H1 (cell line): ENCODE measurements around the gene GDF2. TPM values are rescaled to one million over a fixed set of nuclear protein-coding genes. Genes with fewer than 3 reads are reported as not detected.

Source experiments
- CTCF ChIA-PET: fragments of 300-600 bp; sonication (Branson Sonifier 250); formaldehyde crosslinking; loops from one replicate; lab custom pipeline; 2021; ENCODE audit not compliant: partially characterized antibody; lab: Charles Lee
- POLR2A ChIA-PET: fragments of 300-600 bp; sonication (Branson Sonifier 250); formaldehyde crosslinking; loops from one replicate; lab custom pipeline; 2021; ENCODE audit warnings: inconsistent platforms; ENCODE audit not compliant: partially characterized antibody; lab: Charles Lee
- DNase-seq, 2 experiments: peaks; one replicate each; pipeline versions ENCODE4 v3.0.0 to v3.0.0-alpha.2; 2010 to 2022; ENCODE audit warnings: low spot score in 2 of 2, low read depth in 1 of 2, mixed read lengths in 1 of 2
- FAIRE-seq: peaks from 2 replicates; lab custom pipeline; 2011; peaks lifted over from hg19 to GRCh38; lab: Jason Lieb, UNC
- H2AFZ ChIP-seq: 2 replicates; pipeline ENCODE4 v1.8.1; 2012; ENCODE audit warnings: low read length, inconsistent platforms
- H2AK5ac ChIP-seq: 2 replicates; pipeline ENCODE4 v1.6.1; 2013; ENCODE audit warnings: low read depth, low read length
- H2BK120ac ChIP-seq: replicated peaks from 2 replicates; pipeline ENCODE3; 2013; ENCODE audit warnings: low read depth, low read length, inconsistent platforms
- H2BK12ac ChIP-seq: 2 replicates; pipeline ENCODE4 v1.6.1; 2013; ENCODE audit warnings: low read depth, low read length
- H2BK15ac ChIP-seq: 2 replicates; pipeline ENCODE4 v1.6.1; 2013; ENCODE audit warnings: low read length
- H2BK20ac ChIP-seq: 2 replicates; pipeline ENCODE4 v1.6.1; 2013; ENCODE audit warnings: low read length
- H2BK5ac ChIP-seq: 2 replicates; pipeline ENCODE4 v1.6.1; 2013; ENCODE audit warnings: low read depth, low read length
- H3K14ac ChIP-seq: 2 replicates; pipeline ENCODE4 v1.6.1; 2013; ENCODE audit warnings: inconsistent platforms; ENCODE audit not compliant: insufficient read length
- H3K18ac ChIP-seq: 2 replicates; pipeline ENCODE4 v1.6.1; 2013; ENCODE audit warnings: low read length; ENCODE audit errors: extremely low read depth
- H3K23ac ChIP-seq: 2 replicates; pipeline ENCODE4 v1.6.1; 2013; ENCODE audit warnings: inconsistent platforms; ENCODE audit not compliant: insufficient read length
- H3K23me2 ChIP-seq: 2 replicates; pipeline ENCODE4 v1.6.1; 2013; ENCODE audit warnings: low read depth, low read length
- H3K27ac ChIP-seq: 2 replicates; pipeline ENCODE4 v1.6.1; 2011; ENCODE audit warnings: low read depth, low read length, inconsistent platforms
- H3K27me3 ChIP-seq, 4 experiments: replicated peaks in 1 of 4; 1 replicate in 1 of 4; 2 replicates in 3 of 4; pipeline versions ENCODE4 v1.6.1 to v1.8.1; 2011 to 2013; ENCODE audit warnings: low read length in 3 of 4, mild to moderate bottlenecking in 3 of 4, inconsistent platforms in 2 of 4, mixed read lengths in 2 of 4, moderate library complexity in 1 of 4; ENCODE audit not compliant: control insufficient read depth in 3 of 4, insufficient read depth in 3 of 4; ENCODE audit errors: extremely low read depth in 1 of 4
- H3K36me3 ChIP-seq, 4 experiments: 2 replicates each; pipeline versions ENCODE4 v1.6.1 to v1.8.1; 2011 to 2013; ENCODE audit warnings: mild to moderate bottlenecking in 4 of 4, low read length in 3 of 4, moderate library complexity in 2 of 4, control low read depth in 1 of 4, inconsistent platforms in 1 of 4; ENCODE audit not compliant: insufficient read depth in 4 of 4, control insufficient read depth in 2 of 4
- H3K4ac ChIP-seq: replicated peaks from 2 replicates; pipeline ENCODE3; 2013; ENCODE audit warnings: low read length, low read depth, mixed read lengths, inconsistent platforms; ENCODE audit not compliant: insufficient read length
- H3K4me1 ChIP-seq, 4 experiments: replicated peaks in 1 of 4; 1 replicate in 1 of 4; 2 replicates in 3 of 4; pipeline versions ENCODE4 v1.6.1 to v1.8.1; 2011 to 2013; ENCODE audit warnings: low read length in 3 of 4, inconsistent platforms in 2 of 4, mixed read lengths in 1 of 4; ENCODE audit not compliant: insufficient read depth in 4 of 4, control insufficient read depth in 3 of 4
- H3K4me2 ChIP-seq, 2 experiments: 2 replicates each; pipeline versions ENCODE4 v1.6.1 to v1.8.1; 2011 to 2013; ENCODE audit warnings: low read depth in 2 of 2, low read length in 2 of 2, control low read depth in 1 of 2, inconsistent platforms in 1 of 2, mild to moderate bottlenecking in 1 of 2; ENCODE audit not compliant: insufficient read depth in 1 of 2
- H3K4me3 ChIP-seq, 4 experiments: fragments of 200-600, 300-600 bp in 1 of 4; sonication (generic), shearing (Covaris generic), sonication (Bioruptor Twin) in 1 of 4; 2 replicates each; pipeline versions ENCODE4 v1.5.1 to v1.8.1; 2011 to 2016; ENCODE audit warnings: low read length in 4 of 4, low read depth in 3 of 4, control low read depth in 2 of 4, inconsistent platforms in 2 of 4, mild to moderate bottlenecking in 2 of 4, mixed read lengths in 1 of 4, moderate library complexity in 1 of 4; ENCODE audit not compliant: insufficient read depth in 2 of 4; ENCODE audit errors: extremely low read depth in 1 of 4
- H3K56ac ChIP-seq: replicated peaks from 2 replicates; pipeline ENCODE3; 2013; ENCODE audit warnings: low read depth, mild to moderate bottlenecking, mixed read lengths, low read length, inconsistent platforms; ENCODE audit not compliant: insufficient read length
- H3K79me1 ChIP-seq: 2 replicates; pipeline ENCODE4 v1.6.1; 2013; ENCODE audit warnings: low read depth, low read length, control low read depth
- H3K79me2 ChIP-seq, 2 experiments: 2 replicates each; pipeline versions ENCODE4 v1.6.1 to v1.8.1; 2012 to 2013; ENCODE audit warnings: low read length in 2 of 2, mild to moderate bottlenecking in 2 of 2, inconsistent platforms in 1 of 2; ENCODE audit not compliant: insufficient read depth in 2 of 2, control insufficient read depth in 1 of 2
- H3K9ac ChIP-seq, 4 experiments: replicated peaks in 1 of 4; 1 replicate in 1 of 4; 2 replicates in 3 of 4; pipeline versions ENCODE4 v1.6.1 to v1.8.1; 2011 to 2013; ENCODE audit warnings: low read depth in 3 of 4, low read length in 3 of 4, control low read depth in 2 of 4, mild to moderate bottlenecking in 2 of 4, moderate library complexity in 2 of 4, inconsistent platforms in 1 of 4; ENCODE audit errors: extremely low read depth in 1 of 4
- H3K9me3 ChIP-seq, 2 experiments: 2 replicates each; pipeline versions ENCODE4 v1.6.1 to v1.8.1; 2012 to 2013; ENCODE audit warnings: mild to moderate bottlenecking in 2 of 2, moderate library complexity in 2 of 2, control low read depth in 1 of 2, inconsistent platforms in 1 of 2, low read depth in 1 of 2, low read length in 1 of 2, mixed read lengths in 1 of 2; ENCODE audit not compliant: insufficient read depth in 2 of 2
- H4K20me1 ChIP-seq, 2 experiments: replicated peaks in 1 of 2; 2 replicates each; pipeline versions ENCODE3 to v1.8.1; 2011 to 2013; ENCODE audit warnings: inconsistent platforms in 2 of 2, low read length in 2 of 2, mild to moderate bottlenecking in 1 of 2; ENCODE audit not compliant: insufficient read depth in 2 of 2, control insufficient read depth in 1 of 2
- H4K5ac ChIP-seq: 2 replicates; pipeline ENCODE4 v1.6.1; 2013; ENCODE audit warnings: low read length, low read depth, mixed read lengths, inconsistent platforms; ENCODE audit not compliant: insufficient read length
- H4K8ac ChIP-seq: 2 replicates; pipeline ENCODE4 v1.8.0; 2013; ENCODE audit warnings: mild to moderate bottlenecking, moderate library complexity, low read length, inconsistent platforms; ENCODE audit not compliant: insufficient read depth; ENCODE audit errors: extremely low read depth
- H4K91ac ChIP-seq: replicated peaks from 2 replicates; pipeline ENCODE3; 2013; ENCODE audit warnings: low read length, mixed read lengths, inconsistent platforms; ENCODE audit not compliant: insufficient read length
- BCL11A ChIP-seq, 2 experiments: IDR thresholded peaks; one replicate each; pipeline ENCODE4 v1.6.1; 2011; ENCODE audit warnings: low read depth in 2 of 2, low read length in 2 of 2, mild to moderate bottlenecking in 2 of 2
- CBX5 ChIP-seq: fragments of 300-800, 300-1000 bp; sonication (generic); IDR thresholded peaks from 2 replicates; pipeline ENCODE4 v1.7.1; 2016; ENCODE audit warnings: antibody characterized with exemption, low read length, low read depth
- CHD1 ChIP-seq: IDR thresholded peaks from 2 replicates; pipeline ENCODE4 v1.6.1; 2012; ENCODE audit warnings: low read depth, low read length, improper control_type of control experiment
- CREB1 ChIP-seq: IDR thresholded peaks from 2 replicates; pipeline ENCODE4 v1.6.1; 2012; ENCODE audit warnings: inconsistent platforms
- EGR1 ChIP-seq: IDR thresholded peaks from 2 replicates; pipeline ENCODE4 v1.6.1; 2011; ENCODE audit warnings: low read depth, low read length, borderline replicate concordance
- EP300 ChIP-seq, 2 experiments: IDR thresholded peaks; 1 replicate in 1 of 2; 2 replicates in 1 of 2; pipeline ENCODE4 v1.6.1; 2011 to 2012; ENCODE audit warnings: low read depth in 2 of 2, low read length in 2 of 2, mild to moderate bottlenecking in 2 of 2, borderline replicate concordance in 1 of 2, inconsistent platforms in 1 of 2, moderate library complexity in 1 of 2
- NRF1 ChIP-seq: IDR thresholded peaks from 2 replicates; pipeline ENCODE4 v1.6.1; 2011; ENCODE audit warnings: mild to moderate bottlenecking, low read depth, low read length, improper control_type of control experiment
- POLR2AphosphoS5 ChIP-seq: IDR thresholded peaks from 2 replicates; pipeline ENCODE4 v1.6.1; 2011; ENCODE audit warnings: low read depth, low read length
- SRF ChIP-seq: IDR thresholded peaks from 2 replicates; pipeline ENCODE4 v1.6.1; 2011; ENCODE audit warnings: mild to moderate bottlenecking, low read depth, low read length, moderate library complexity
- TAF7 ChIP-seq: optimal IDR thresholded peaks from 2 replicates; pipeline ENCODE3; 2011; ENCODE audit warnings: low read depth, mild to moderate bottlenecking, inconsistent platforms, low read length, moderate library complexity, borderline replicate concordance
- YY1 ChIP-seq: IDR thresholded peaks from 2 replicates; pipeline ENCODE4 v1.6.1; 2011; ENCODE audit warnings: low read depth, mild to moderate bottlenecking, low read length
- WGBS, 2 experiments: shearing (Covaris generic) in 1 of 2; methylation state at CpG; one replicate each; pipeline versions ENCODE4 v1.1.6 to v1.1.7; 2013 to 2015; ENCODE audit warnings: low lambda C conversion rate in 2 of 2, mixed read lengths in 2 of 2, inconsistent platforms in 1 of 2, low coverage in 1 of 2, missing lambda C conversion rate in 1 of 2; ENCODE audit not compliant: insufficient replicate concordance in 2 of 2, insufficient coverage in 1 of 2, insufficient read length in 1 of 2; ENCODE audit errors: extremely low coverage in 1 of 2, missing lambda C conversion rate in 1 of 2; 5-methylcytosine and 5-hydroxymethylcytosine counted together
- polyA plus RNA-seq, 7 experiments: library from polyadenylated mRNA; depleted of rRNA in 3 of 7; stranded (reverse) in 5 of 7; unstranded in 2 of 7; fragments of >200 nt in 5 of 7; fragments of 200-250 nt in 2 of 7; gene quantifications; 1 replicate in 5 of 7; 2 replicates in 1 of 7; 4 replicates in 1 of 7; pipeline versions ENCODE4 v1.2.1 to v1.2.3, GENCODE V29; 2011 to 2013; ENCODE audit warnings: missing spikeins in 2 of 7, mixed read lengths in 2 of 7
- total RNA-seq: library from RNA; stranded (reverse); fragmentation: NEBNext Ultra II Directional; extraction: Animal tissue kit (Norgen Biotek cat#: 25700); gene quantifications from 2 replicates; pipeline ENCODE4 v1.2.1, GENCODE V29; 2021
- TF ChIP-seq, protein P1 (sequence below): IDR thresholded peaks from 2 replicates; pipeline ENCODE4 v1.6.1; 2012; ENCODE audit warnings: low read length, inconsistent platforms
- TF ChIP-seq, protein P2 (sequence below): IDR thresholded peaks from 2 replicates; pipeline ENCODE4 v1.6.1; 2011; ENCODE audit warnings: low read length, improper control_type of control experiment

Gene GDF2
- total and polyA plus RNA-seq, 2 of the 8 experiments (the other 6 are each of a cell fraction or from before 2014, with no cell fraction given), result not detected

DNA sequence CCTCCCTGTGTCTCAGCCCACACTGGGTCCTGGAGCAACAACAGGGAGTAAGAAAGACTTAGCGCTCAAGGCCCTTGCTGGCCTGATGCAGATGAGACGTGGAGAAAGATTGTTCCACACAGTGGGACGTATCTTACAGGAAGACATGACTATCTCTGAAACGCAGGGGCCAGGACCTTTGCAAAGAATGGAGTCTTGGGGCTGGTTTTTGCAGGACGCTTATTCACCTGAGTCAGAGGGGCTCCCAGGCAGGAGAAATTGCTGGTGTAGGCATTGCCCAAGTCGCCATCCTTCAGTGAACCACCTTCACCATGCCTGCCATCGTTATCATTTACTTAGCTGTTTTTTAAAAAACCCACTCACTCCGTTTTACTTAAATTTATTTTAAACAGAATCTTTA is 34.0 kb upstream of the GDF2 start:
- Histone ChIP-seq H3K4me2 (no peak overlapping the region), H3K4me1 (no peaks in the 10 kb centered on the region), H3K27me3 (no peaks in the 10 kb centered on the region), H4K8ac (no peak overlapping the region), H2AK5ac (no peak overlapping the region), H3K36me3 (no peaks in the 10 kb centered on the region), H2AFZ (no peak overlapping the region), H2BK120ac (no peak overlapping the region), H3K23ac (no peak overlapping the region), H3K56ac (no peak overlapping the region), H4K20me1 (no peaks in the 10 kb centered on the region), H3K9me3 (no peaks in the 10 kb centered on the region), H3K23me2 (no peaks in the 10 kb centered on the region), H2BK15ac (no peak overlapping the region), H2BK12ac (no peak overlapping the region), H3K4me3 (no peak overlapping the region), H3K27ac (no peak overlapping the region), H3K9ac (no peak overlapping the region), H4K91ac (no peak overlapping the region), H3K4ac (no peak overlapping the region), H3K14ac (no peak overlapping the region), H2BK5ac (no peak overlapping the region), H3K79me1 (no peaks in the 10 kb centered on the region), H3K79me2 (no peaks in the 10 kb centered on the region), H2BK20ac (no peak overlapping the region), H4K5ac (no peak overlapping the region), H3K18ac (no peak overlapping the region)
- CTCF ChIA-PET, result interaction anchor here (0.8 to 3.3 kb wide), 6 partner anchors 9 to 249 kb away, joined by 3 to 13 read pairs (median 3); no protein-coding TSS in a partner anchor
- 91 to 100% methylated on average over 1 to 8 of the region's 8 CpGs for WGBS, 2 experiments
- POLR2A ChIA-PET, result no interaction called here
- DNase-seq (no peak), FAIRE-seq (no peak)
- TF ChIP-seq NRF1, result no peak
- TF ChIP-seq CREB1, result no peak
- TF ChIP-seq SRF, result no peak
- TF ChIP-seq EP300 (IDR thresholded peaks at IDR 0.05; ENCODE audit: borderline replicate concordance in 1 of 2, low read depth in 2 of 2, low read length in 2 of 2), result no peak
- TF ChIP-seq CHD1, result no peak
- TF ChIP-seq YY1, result no peak
- TF ChIP-seq, protein P1, sequence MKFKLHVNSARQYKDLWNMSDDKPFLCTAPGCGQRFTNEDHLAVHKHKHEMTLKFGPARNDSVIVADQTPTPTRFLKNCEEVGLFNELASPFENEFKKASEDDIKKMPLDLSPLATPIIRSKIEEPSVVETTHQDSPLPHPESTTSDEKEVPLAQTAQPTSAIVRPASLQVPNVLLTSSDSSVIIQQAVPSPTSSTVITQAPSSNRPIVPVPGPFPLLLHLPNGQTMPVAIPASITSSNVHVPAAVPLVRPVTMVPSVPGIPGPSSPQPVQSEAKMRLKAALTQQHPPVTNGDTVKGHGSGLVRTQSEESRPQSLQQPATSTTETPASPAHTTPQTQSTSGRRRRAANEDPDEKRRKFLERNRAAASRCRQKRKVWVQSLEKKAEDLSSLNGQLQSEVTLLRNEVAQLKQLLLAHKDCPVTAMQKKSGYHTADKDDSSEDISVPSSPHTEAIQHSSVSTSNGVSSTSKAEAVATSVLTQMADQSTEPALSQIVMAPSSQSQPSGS, result no peak
- no peak for TF ChIP-seq CBX5
- no peak for TF ChIP-seq EGR1
- TF ChIP-seq, protein P2, sequence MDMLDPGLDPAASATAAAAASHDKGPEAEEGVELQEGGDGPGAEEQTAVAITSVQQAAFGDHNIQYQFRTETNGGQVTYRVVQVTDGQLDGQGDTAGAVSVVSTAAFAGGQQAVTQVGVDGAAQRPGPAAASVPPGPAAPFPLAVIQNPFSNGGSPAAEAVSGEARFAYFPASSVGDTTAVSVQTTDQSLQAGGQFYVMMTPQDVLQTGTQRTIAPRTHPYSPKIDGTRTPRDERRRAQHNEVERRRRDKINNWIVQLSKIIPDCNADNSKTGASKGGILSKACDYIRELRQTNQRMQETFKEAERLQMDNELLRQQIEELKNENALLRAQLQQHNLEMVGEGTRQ, result no peak
- TF ChIP-seq BCL11A (IDR thresholded peaks at IDR 0.05; ENCODE audit: low read depth in 2 of 2, low read length in 2 of 2), result no peak
- TF ChIP-seq POLR2AphosphoS5, result no peak
- TF ChIP-seq TAF7, result no peak
